Osteocyte (in vitro differentiated cells): ENCODE results near the gene TMEM38A. TPM values are rescaled to one million over a fixed set of nuclear protein-coding genes. Genes with fewer than 3 reads are reported as not detected.
A peak's percentile ranks its signal among the peaks of the same experiment; 100 is the strongest.

Source experiments
- DNase-seq: peaks from one replicate; pipeline ENCODE4 v3.0.0; 2021; ENCODE audit warnings: mixed read lengths; ENCODE audit not compliant: unreplicated experiment; ENCODE audit errors: extremely low spot score
- H3K27ac Mint-ChIP-seq: one replicate; pipeline ENCODE4 v1.8.0; 2021; ENCODE audit warnings: mild to moderate bottlenecking, mixed read lengths; ENCODE audit not compliant: unreplicated experiment
- H3K27me3 Mint-ChIP-seq: one replicate; pipeline ENCODE4 v1.8.0; 2021; ENCODE audit warnings: mixed read lengths; ENCODE audit not compliant: unreplicated experiment
- H3K36me3 Mint-ChIP-seq: one replicate; pipeline ENCODE4 v1.8.0; 2021; ENCODE audit warnings: mixed read lengths; ENCODE audit not compliant: unreplicated experiment
- H3K4me1 Mint-ChIP-seq: one replicate; pipeline ENCODE4 v1.8.0; 2021; ENCODE audit warnings: mixed read lengths; ENCODE audit not compliant: unreplicated experiment
- H3K4me3 Mint-ChIP-seq: one replicate; pipeline ENCODE4 v1.8.0; 2021; ENCODE audit warnings: mild to moderate bottlenecking, moderate library complexity, mixed read lengths; ENCODE audit not compliant: unreplicated experiment
- H3K9me3 Mint-ChIP-seq: one replicate; pipeline ENCODE4 v1.8.0; 2021; ENCODE audit warnings: mixed read lengths; ENCODE audit not compliant: unreplicated experiment
- total RNA-seq: library from RNA; stranded (reverse); gene quantifications from 2 replicates; pipeline ENCODE4 v1.2.1, GENCODE V29; 2021
- TF ChIP-seq, protein P1 (sequence below): fragments of 200-600 bp; sonication (generic); IDR thresholded peaks from 2 replicates; pipeline ENCODE4 v1.5.0; 2021; ENCODE audit warnings: antibody characterized with exemption, mild to moderate bottlenecking, moderate library complexity

The TMEM38A gene
- total RNA-seq, 1 donor from 2014 or later, result 6.3 TPM

DNA sequence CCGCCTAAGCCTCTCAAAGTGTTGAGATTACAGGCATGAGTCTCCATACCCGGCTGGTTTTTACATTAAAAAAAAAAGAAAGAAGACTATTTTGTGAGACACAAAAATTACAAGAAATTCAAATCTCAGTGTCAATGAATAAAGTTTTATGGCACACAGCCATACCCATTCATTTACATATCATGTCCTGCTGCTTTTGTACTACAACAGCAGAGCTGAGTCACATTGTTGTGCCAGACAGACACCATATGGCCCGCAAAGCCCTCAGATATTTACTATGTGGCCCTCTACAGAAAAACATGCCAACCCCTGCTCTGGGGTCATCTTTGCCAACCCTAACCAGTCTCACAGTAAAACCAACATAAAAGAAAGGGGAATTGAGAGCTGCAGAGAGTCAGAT, 6.3 kb upstream of the TMEM38A start:
- Mint-ChIP-seq H3K4me3 (no peak overlapping the region), H3K27ac (no peak overlapping the region), H3K9me3 (no peaks in the 10 kb centered on the region), H3K4me1 (peaks cover 13% of the 10 kb centered on the region), H3K36me3 (peaks cover 43% of the 10 kb centered on the region), H3K27me3 (no peaks in the 10 kb centered on the region)
- TF ChIP-seq, protein P1, sequence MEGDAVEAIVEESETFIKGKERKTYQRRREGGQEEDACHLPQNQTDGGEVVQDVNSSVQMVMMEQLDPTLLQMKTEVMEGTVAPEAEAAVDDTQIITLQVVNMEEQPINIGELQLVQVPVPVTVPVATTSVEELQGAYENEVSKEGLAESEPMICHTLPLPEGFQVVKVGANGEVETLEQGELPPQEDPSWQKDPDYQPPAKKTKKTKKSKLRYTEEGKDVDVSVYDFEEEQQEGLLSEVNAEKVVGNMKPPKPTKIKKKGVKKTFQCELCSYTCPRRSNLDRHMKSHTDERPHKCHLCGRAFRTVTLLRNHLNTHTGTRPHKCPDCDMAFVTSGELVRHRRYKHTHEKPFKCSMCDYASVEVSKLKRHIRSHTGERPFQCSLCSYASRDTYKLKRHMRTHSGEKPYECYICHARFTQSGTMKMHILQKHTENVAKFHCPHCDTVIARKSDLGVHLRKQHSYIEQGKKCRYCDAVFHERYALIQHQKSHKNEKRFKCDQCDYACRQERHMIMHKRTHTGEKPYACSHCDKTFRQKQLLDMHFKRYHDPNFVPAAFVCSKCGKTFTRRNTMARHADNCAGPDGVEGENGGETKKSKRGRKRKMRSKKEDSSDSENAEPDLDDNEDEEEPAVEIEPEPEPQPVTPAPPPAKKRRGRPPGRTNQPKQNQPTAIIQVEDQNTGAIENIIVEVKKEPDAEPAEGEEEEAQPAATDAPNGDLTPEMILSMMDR, result no peak
- no peak for DNase-seq

- no peak for DNase-seq
- Mint-ChIP-seq H3K36me3 (peaks cover 41% of the 10 kb centered on the region), H3K9me3 (no peaks in the 10 kb centered on the region), H3K27me3 (no peaks in the 10 kb centered on the region), H3K4me1 (peaks cover 13% of the 10 kb centered on the region), H3K27ac (no peak overlapping the region), H3K4me3 (no peak overlapping the region)
- TF ChIP-seq, protein P1, result no peak
These were observed 5.2 kb upstream of the TMEM38A start for GRCh38 chr19:16655727-16656126.

GRCh38 chr19:16657384-16657783, 3.6 kb upstream of the TMEM38A start:
- no peaks in the 10 kb centered on the region for H3K27me3 Mint-ChIP-seq
- no peaks in the 10 kb centered on the region for H3K9me3 Mint-ChIP-seq
- peaks cover 33% of the 10 kb centered on the region for H3K36me3 Mint-ChIP-seq
- TF ChIP-seq, protein P1, result no peak
- no peak overlapping the region for H3K27ac Mint-ChIP-seq
- DNase-seq, result no peak
- H3K4me3 Mint-ChIP-seq, result no peak overlapping the region
- peaks cover 22% of the 10 kb centered on the region for H3K4me1 Mint-ChIP-seq

DNA sequence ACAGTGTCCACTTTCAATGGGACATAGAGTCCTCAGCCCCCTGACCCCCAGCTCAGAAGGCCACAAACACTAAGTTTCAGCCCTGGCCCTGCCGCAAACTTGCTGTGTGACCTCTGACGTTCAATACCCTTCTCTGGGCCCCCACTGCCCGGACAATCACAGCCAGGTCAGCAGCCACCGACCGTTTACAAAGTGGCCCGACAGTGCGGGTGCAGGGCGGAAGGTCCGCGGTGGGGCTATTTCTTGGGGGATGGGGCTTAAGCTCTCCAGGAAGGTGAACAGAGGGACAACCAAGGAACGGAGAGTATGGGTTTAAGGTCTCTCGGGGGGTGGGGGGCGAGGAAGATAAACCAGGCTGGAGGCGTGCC, 1.5 kb upstream of the TMEM38A start:
- Mint-ChIP-seq H3K27me3 (no peaks in the 10 kb centered on the region), H3K36me3 (peaks cover 22% of the 10 kb centered on the region), H3K4me1 (peaks cover 22% of the 10 kb centered on the region), H3K4me3 (peak overlapping the region; percentile 98), H3K9me3 (no peaks in the 10 kb centered on the region), H3K27ac (peak overlapping the region; percentile 99)
- TF ChIP-seq, protein P1, result no peak
- no peak for DNase-seq

DNA sequence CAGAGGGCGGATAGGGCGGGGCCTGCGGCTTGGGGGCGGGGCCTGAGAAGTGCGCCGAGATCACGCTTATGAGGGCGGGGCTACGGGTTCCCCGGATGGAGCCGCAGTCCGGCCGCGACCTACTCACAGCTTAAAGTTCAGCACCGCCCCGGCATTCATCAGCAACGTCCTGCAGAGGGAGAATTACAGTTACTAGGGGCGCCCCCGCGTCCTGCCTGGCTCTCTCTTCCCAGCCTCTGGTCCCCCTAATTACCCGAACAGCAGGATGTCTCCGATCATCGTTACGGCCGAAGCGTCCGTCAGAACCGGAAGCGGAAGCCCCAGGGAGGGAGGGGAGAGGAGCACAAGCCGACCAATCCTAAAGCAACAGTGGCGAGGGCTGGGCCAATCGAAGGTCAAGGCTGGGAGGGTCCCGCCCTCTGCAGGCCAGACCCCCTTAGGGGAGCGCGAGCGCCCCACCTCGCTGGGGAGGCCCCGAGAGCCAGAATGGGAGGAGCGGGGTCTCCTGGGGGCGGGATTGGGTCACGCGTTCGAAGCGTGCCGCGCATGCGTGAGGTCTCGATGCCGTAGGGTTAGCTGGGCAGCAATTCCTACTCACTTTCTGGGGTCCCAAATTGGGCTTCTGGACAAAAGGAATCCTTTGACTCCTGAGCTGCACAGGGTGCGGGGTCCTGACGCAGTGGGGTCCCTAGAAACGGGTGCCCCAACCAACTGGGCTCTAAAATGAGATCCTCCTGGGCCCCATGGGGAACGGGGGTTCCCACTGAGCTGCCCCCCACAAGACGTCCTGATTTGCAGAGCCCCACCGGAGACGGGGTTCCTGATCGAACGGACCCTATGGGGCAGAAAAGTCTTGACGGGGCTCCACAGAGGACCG, 869 bp upstream of the TMEM38A start, which contains the start of gene SMIM7:
Gene SMIM7 (minus strand): TSS at position 313 of the 877 bp plus-strand sequence. CDS start 34 bp downstream, at position 279.
- Mint-ChIP-seq H3K4me1 (peaks cover 22% of the 10 kb centered on the region), H3K27ac (peak within 1 kb of the TSS; percentile 99), H3K27me3 (no peaks in the 10 kb centered on the region), H3K4me3 (peak within 1 kb of the TSS; percentile 98), H3K9me3 (no peaks in the 10 kb centered on the region), H3K36me3 (peaks cover 19% of the 10 kb centered on the region)
- peak; percentile 99 for DNase-seq
- TF ChIP-seq, protein P1, result no peak
